Tibial nerve (tissue), 4 donors: ENCODE measurements around the gene PROK2. TPM values are rescaled to one million over a fixed set of nuclear protein-coding genes. Genes with fewer than 3 reads are reported as not detected.

Experiments used
- DNase-seq, 2 donors: peaks; one replicate each; pipeline ENCODE4 v3.0.0-alpha.2; 2019; ENCODE audit warnings: low spot score in 2 of 2
- H3K27ac ChIP-seq, 4 donors: fragments of 200-600 bp; sonication (generic) in 3 of 4; one replicate each; pipeline ENCODE4 v1.5.1; 2017 to 2019; ENCODE audit warnings: mild to moderate bottlenecking in 1 of 4
- H3K27me3 ChIP-seq, 2 donors: fragments of 200-600 bp; sonication (generic) in 1 of 2; one replicate each; pipeline versions ENCODE4 v1.5.1 to v1.6.0; 2017 to 2019
- H3K36me3 ChIP-seq, 3 donors: fragments of 200-600 bp; sonication (generic); one replicate each; pipeline ENCODE4 v1.5.1; 2018 to 2019
- H3K4me1 ChIP-seq, 4 donors: fragments of 200-600 bp; sonication (generic) in 3 of 4; one replicate each; pipeline ENCODE4 v1.5.1; 2017 to 2019
- H3K4me3 ChIP-seq, 4 donors: fragments of 200-600 bp; sonication (generic) in 3 of 4; one replicate each; pipeline ENCODE4 v1.5.1; 2017 to 2019; ENCODE audit warnings: mild to moderate bottlenecking in 1 of 4, moderate library complexity in 1 of 4
- H3K9me3 ChIP-seq, 4 donors: fragments of 200-600 bp; sonication (generic) in 3 of 4; one replicate each; pipeline ENCODE4 v1.5.1; 2017 to 2019
- CTCF ChIP-seq, 5 experiments: fragments of 200-600 bp in 3 of 5; fragments of 450-650 bp in 2 of 5; sonication (generic) in 3 of 5; IDR thresholded peaks; one replicate each; pipeline ENCODE4 v1.5.1; 2016 to 2019; ENCODE audit warnings: antibody characterized with exemption in 5 of 5, mild to moderate bottlenecking in 3 of 5, moderate library complexity in 2 of 5
- EP300 ChIP-seq, 2 donors: sonication (generic); formaldehyde crosslinking; IDR thresholded peaks; one replicate each; pipeline ENCODE4 v1.6.1; 2017; ENCODE audit warnings: antibody characterized with exemption in 2 of 2, mild to moderate bottlenecking in 1 of 2
- POLR2A ChIP-seq, 2 donors: fragments of 450-650 bp; IDR thresholded peaks; one replicate each; pipeline ENCODE4 v1.6.1; 2017; ENCODE audit warnings: antibody characterized with exemption in 2 of 2, mild to moderate bottlenecking in 2 of 2, moderate library complexity in 2 of 2
- WGBS, 2 donors: methylation state at CpG; one replicate each; pipeline ENCODE4 v1.1.5; 2018; 5-methylcytosine and 5-hydroxymethylcytosine counted together
- total RNA-seq, 4 donors: library from RNA; depleted of rRNA; stranded (reverse); fragments of >200 nt; gene quantifications; one replicate each; pipeline ENCODE4 v1.1.0, GENCODE V29; 2016

The PROK2 gene
- total RNA-seq, 4 donors from 2014 or later: 0.21 TPM; not detected in 3

GRCh38 chr3:71789922-71790321 lies 5.0 kb upstream of the PROK2 start:
- Histone ChIP-seq H3K27me3 (peaks cover 0 to 24% of the 10 kb centered on the region in 2 donors), H3K9me3 (no peaks in the 10 kb centered on the region), H3K36me3 (no peaks in the 10 kb centered on the region), H3K4me1 (peaks cover 0 to 17% (median 5%) of the 10 kb centered on the region in 4 donors), H3K4me3 (no peak overlapping the region), H3K27ac (no peak overlapping the region)
- 84 to 88% methylated on average over 1 of the region's 1 CpG for WGBS, 2 donors
- no peak for DNase-seq
- no peak for TF ChIP-seq EP300 (IDR thresholded peaks at IDR 0.05)
- no peak for TF ChIP-seq POLR2A (IDR thresholded peaks at IDR 0.05)
- TF ChIP-seq CTCF (IDR thresholded peaks at IDR 0.05): no peak

- H3K27ac ChIP-seq: no peak overlapping the region
- TF ChIP-seq EP300 (IDR thresholded peaks at IDR 0.05) (no peak), POLR2A (IDR thresholded peaks at IDR 0.05) (no peak), CTCF (IDR thresholded peaks at IDR 0.05) (no peak)
- WGBS, 2 donors: 92 to 93% methylated on average over 7 of the region's 7 CpGs
- DNase-seq: no peak
- H3K4me3 ChIP-seq: no peak overlapping the region
- no peaks in the 10 kb centered on the region for H3K9me3 ChIP-seq
- peaks cover 0 to 27% (median 8%) of the 10 kb centered on the region in 4 donors for H3K4me1 ChIP-seq
- H3K27me3 ChIP-seq: peaks cover 0 to 34% of the 10 kb centered on the region in 2 donors
- no peaks in the 10 kb centered on the region for H3K36me3 ChIP-seq
Observed at GRCh38 chr3:71787851-71788405, 3.0 kb upstream of the PROK2 start.

GRCh38 chr3:71786551-71786950 lies 1.6 kb upstream of the PROK2 start:
- WGBS, 2 donors: 28 to 39% methylated on average over 6 of the region's 6 CpGs
- H3K27ac ChIP-seq: no peak overlapping the region

GRCh38 chr3:71786217-71786549 lies 1.2 kb upstream of the PROK2 start:
- Histone ChIP-seq H3K9me3 (no peaks in the 10 kb centered on the region), H3K27ac (no peak overlapping the region), H3K4me1 (peaks cover 0 to 27% (median 8%) of the 10 kb centered on the region in 4 donors), H3K27me3 (peaks cover 0 to 51% of the 10 kb centered on the region in 2 donors), H3K4me3 (peak overlapping the region in 1 of 4 donors; percentile 48), H3K36me3 (no peaks in the 10 kb centered on the region)
- DNase-seq: no peak
- TF ChIP-seq EP300 (IDR thresholded peaks at IDR 0.05): no peak
- 20 to 33% methylated on average over 8 of the region's 8 CpGs for WGBS, 2 donors

More at GRCh38 chr3:71786551-71786950, 1.6 kb upstream of the PROK2 start:
- H3K9me3 ChIP-seq: no peaks in the 10 kb centered on the region
- TF ChIP-seq EP300 (IDR thresholded peaks at IDR 0.05) (no peak), CTCF (IDR thresholded peaks at IDR 0.05) (no peak), POLR2A (IDR thresholded peaks at IDR 0.05) (no peak)
- peaks cover 0 to 48% of the 10 kb centered on the region in 2 donors for H3K27me3 ChIP-seq
- peaks cover 0 to 27% (median 8%) of the 10 kb centered on the region in 4 donors for H3K4me1 ChIP-seq
- no peaks in the 10 kb centered on the region for H3K36me3 ChIP-seq
- no peak overlapping the region for H3K4me3 ChIP-seq
- DNase-seq: no peak

GRCh38 chr3:71785532-71786216 lies 726 bp upstream of the PROK2 start:
- no peaks in the 10 kb centered on the region for H3K36me3 ChIP-seq
- 6 to 10% methylated on average over 28 of the region's 28 CpGs for WGBS, 2 donors
- TF ChIP-seq CTCF (IDR thresholded peaks at IDR 0.05) (no peak), EP300 (IDR thresholded peaks at IDR 0.05) (no peak), POLR2A (IDR thresholded peaks at IDR 0.05) (no peak)
- no peaks in the 10 kb centered on the region for H3K9me3 ChIP-seq
- peaks cover 0 to 56% of the 10 kb centered on the region in 2 donors for H3K27me3 ChIP-seq
- H3K4me3 ChIP-seq: peak overlapping the region in 2 of 4 donors; percentile 10 to 48
- no peak for DNase-seq
- H3K4me1 ChIP-seq: peaks cover 0 to 27% (median 8%) of the 10 kb centered on the region in 4 donors
- no peak overlapping the region for H3K27ac ChIP-seq
